ENCODE data around the gene GINS2. TPM values are rescaled to one million over a fixed set of nuclear protein-coding genes. Genes with fewer than 3 reads are reported as not detected.

GINS2 gene
- total RNA-seq, 1 experiment from 2014 or later: 53.3 TPM

GRCh38 chr16:85685251-85685650 is 3.5 kb downstream of the GINS2 start:
- no peak for ATAC-seq
- DNase-seq (ENCODE audit: low read depth, low spot score): no peak
- Histone ChIP-seq H4K20me1 (ENCODE audit: insufficient read depth) (no peaks in the 10 kb centered on the region; the same call in 1 of the 2 replicates), H3K27me3 (ENCODE audit: insufficient read depth, low read length) (no peaks in the 10 kb centered on the region), H3K9ac (ENCODE audit: low read length) (no peak overlapping the region), H3K4me3 (replicated peaks in 1 of 2; ENCODE audit: low read depth in 1 of 2, low read length in 2 of 2) (no peak overlapping the region), H3K4me1 (ENCODE audit: control insufficient read depth in 1 of 2, insufficient read depth in 2 of 2, low read length in 2 of 2) (peaks cover 14 to 24% of the 10 kb centered on the region in 2 experiments), H2AFZ (ENCODE audit: low read depth, low read length, poor library complexity, severe bottlenecking) (no peak overlapping the region), H3K36me3 (ENCODE audit: control insufficient read depth in 1 of 2, insufficient read depth in 2 of 2, low read length in 2 of 2) (peaks cover 17 to 24% of the 10 kb centered on the region in 2 experiments; a peak in 3 of 4 replicates), H3K27ac (ENCODE audit: low read depth, low read length) (no peak overlapping the region), H3K9me2 (ENCODE audit: insufficient read depth) (no peaks in the 10 kb centered on the region), H3K4me2 (ENCODE audit: low read length) (no peak overlapping the region), H3K79me2 (ENCODE audit: insufficient read depth, low read length) (peaks cover 61% of the 10 kb centered on the region), H3K9me3 (ENCODE audit: control insufficient read depth in 1 of 2, insufficient read depth in 1 of 2, low read depth in 1 of 2, low read length in 2 of 2) (no peaks in the 10 kb centered on the region)
- RAD21 ChIA-PET (ENCODE audit: low non-redundant PET in 1 of 2, low total read pairs in 2 of 2, uncharacterized antibody in 2 of 2, unreplicated experiment in 2 of 2): no interaction called here
- BruUV-seq (replicated peaks): no TSS peak
- CTCF ChIA-PET: interaction anchor here (1.1 to 1.6 kb wide), 2 partner anchors 10 to 32 kb away, joined by 4 to 5 read pairs; no protein-coding TSS in a partner anchor
- POLR2A ChIA-PET: no interaction called here
- intact Hi-C loops (cut with micrococcal nuclease): no loop called here
- no peak for TF ChIP-seq ZNF274 (IDR thresholded peaks at IDR 0.05; ENCODE audit: low read depth, low read length)
- no peak for TF ChIP-seq CTCF (IDR thresholded peaks at IDR 0.05 in 2 of 3, conservative IDR thresholded peaks at IDR 0.05 in 1 of 3; ENCODE audit: borderline replicate concordance in 1 of 3, insufficient read depth in 1 of 3, low read depth in 2 of 3, low read length in 2 of 3)
- TF ChIP-seq ELF1 (IDR thresholded peaks at IDR 0.05; ENCODE audit: borderline replicate concordance, low read depth): no peak
- no peak for TF ChIP-seq RAD21 (IDR thresholded peaks at IDR 0.05; ENCODE audit: low read depth)
- TF ChIP-seq SRF (IDR thresholded peaks at IDR 0.05; ENCODE audit: low read depth): no peak
- TF ChIP-seq FOSL1 (IDR thresholded peaks at IDR 0.05; ENCODE audit: low read depth): no peak
- no peak for TF ChIP-seq MAX (IDR thresholded peaks at IDR 0.05)
- no peak for TF ChIP-seq TCF7L2 (IDR thresholded peaks at IDR 0.05; ENCODE audit: borderline replicate concordance, extremely low read depth, insufficient read depth, insufficient read length)
- no peak for TF ChIP-seq SP1 (IDR thresholded peaks at IDR 0.05; ENCODE audit: low read depth)
- TF ChIP-seq EZH2phosphoT487 (IDR thresholded peaks at IDR 0.05; ENCODE audit: borderline replicate concordance): no peak
